HCT116 (cell line): Measurements from ENCODE around the gene ALAS1. TPM values are rescaled to one million over a fixed set of nuclear protein-coding genes. Genes with fewer than 3 reads are reported as not detected.

Experiments used
- ATAC-seq: fragments of 200-7000 bp; cut with Tn5 transposase; 2 replicates; pipeline ENCODE4 v1.9.1; 2020; ENCODE audit warnings: mild to moderate bottlenecking, moderate library complexity
- BruUV-seq: library from RNA; stranded (reverse); fragments of 400-500 nt; replicated peaks from 2 replicates; lab custom pipeline; 2021; lab: Mats Ljungman, UMichigan
- CTCF ChIA-PET: fragments of 300-600 bp; sonication (Branson Sonifier 250); formaldehyde crosslinking; loops from one replicate; lab custom pipeline; 2021; ENCODE audit warnings: antibody characterized with exemption; lab: Charles Lee
- POLR2A ChIA-PET: fragments of 300-600, 350-600 bp; sonication (Branson Sonifier 250); formaldehyde crosslinking; loops from one replicate; lab custom pipeline; 2021; ENCODE audit warnings: antibody characterized with exemption; lab: Charles Lee
- RAD21 ChIA-PET, 2 experiments: fragments of 300-600 bp; sonication (Branson Sonifier 250); formaldehyde crosslinking; loops; one replicate each; lab custom pipeline; 2023; ENCODE audit warnings: low total read pairs in 2 of 2; ENCODE audit not compliant: uncharacterized antibody in 2 of 2, unreplicated experiment in 2 of 2, low non-redundant PET in 1 of 2; lab: Charles Lee
- DNase-seq: peaks from one replicate; pipeline ENCODE4 v3.0.0-alpha.2; 2010; ENCODE audit warnings: low read depth, low spot score
- H2AFZ ChIP-seq: fragments of 200-600 bp; shearing (Covaris generic), sonication (generic); 2 replicates; pipeline ENCODE4 v1.6.1; 2017; ENCODE audit warnings: low read depth, mixed run types, mixed read lengths, antibody characterized with exemption, low read length; ENCODE audit not compliant: poor library complexity, severe bottlenecking
- H3K27ac ChIP-seq: 2 replicates; pipeline ENCODE4 v1.5.1; 2012; ENCODE audit warnings: low read depth, low read length
- H3K27me3 ChIP-seq: fragments of 200-600 bp; sonication (generic); 2 replicates; pipeline ENCODE4 v1.6.1; 2016; ENCODE audit warnings: mixed run types, low read length, mixed read lengths; ENCODE audit not compliant: insufficient read depth
- H3K36me3 ChIP-seq, 2 experiments: fragments of 200-500 bp in 1 of 2; fragments of 200-600 bp in 1 of 2; sonication (Bioruptor generic) in 1 of 2; sonication (generic) in 1 of 2; 2 replicates each; pipeline versions ENCODE4 v1.5.1 to v1.6.1; 2014 to 2016; ENCODE audit warnings: low read length in 2 of 2, inconsistent platforms in 1 of 2, mixed read lengths in 1 of 2, mixed run types in 1 of 2; ENCODE audit not compliant: insufficient read depth in 2 of 2, control insufficient read depth in 1 of 2
- H3K4me1 ChIP-seq, 2 experiments: fragments of 200-600 bp in 1 of 2; sonication (generic) in 1 of 2; 2 replicates each; pipeline versions ENCODE4 v1.5.1 to v1.6.1; 2012 to 2017; ENCODE audit warnings: low read length in 2 of 2, inconsistent platforms in 1 of 2, mild to moderate bottlenecking in 1 of 2, mixed read lengths in 1 of 2, mixed run types in 1 of 2, moderate library complexity in 1 of 2; ENCODE audit not compliant: insufficient read depth in 2 of 2, control insufficient read depth in 1 of 2
- H3K4me2 ChIP-seq: fragments of 200-600 bp; sonication (generic); 2 replicates; pipeline ENCODE4 v1.6.1; 2017; ENCODE audit warnings: mixed run types, low read length, mixed read lengths
- H3K4me3 ChIP-seq, 2 experiments: fragments of 200-600 bp in 1 of 2; sonication (generic) in 1 of 2; replicated peaks in 1 of 2; 2 replicates each; pipeline ENCODE4 v1.5.1; 2011 to 2016; ENCODE audit warnings: low read length in 2 of 2, control low read depth in 1 of 2, low read depth in 1 of 2, mild to moderate bottlenecking in 1 of 2, mixed read lengths in 1 of 2, mixed run types in 1 of 2
- H3K79me2 ChIP-seq: fragments of 200-600 bp; sonication (generic); 2 replicates; pipeline ENCODE4 v1.6.1; 2017; ENCODE audit warnings: mild to moderate bottlenecking, mixed run types, low read length, moderate library complexity, mixed read lengths; ENCODE audit not compliant: insufficient read depth
- H3K9ac ChIP-seq: fragments of 200-600 bp; sonication (generic); 2 replicates; pipeline ENCODE4 v1.6.1; 2016; ENCODE audit warnings: low read length, mixed read lengths
- H3K9me2 ChIP-seq: fragments of 200-600 bp; sonication (generic), shearing (Covaris generic); 2 replicates; pipeline ENCODE4 v1.6.1; 2017; ENCODE audit warnings: mixed run types, mild to moderate bottlenecking, moderate library complexity; ENCODE audit not compliant: insufficient read depth
- H3K9me3 ChIP-seq, 2 experiments: fragments of 200-500 bp in 1 of 2; fragments of 200-600 bp in 1 of 2; sonication (Bioruptor generic) in 1 of 2; sonication (generic) in 1 of 2; 2 replicates each; pipeline ENCODE4 v1.6.1; 2014 to 2017; ENCODE audit warnings: low read length in 2 of 2, mixed read lengths in 2 of 2, inconsistent platforms in 1 of 2, low read depth in 1 of 2, mild to moderate bottlenecking in 1 of 2, mixed run types in 1 of 2, moderate library complexity in 1 of 2; ENCODE audit not compliant: control insufficient read depth in 1 of 2, insufficient read depth in 1 of 2
- H4K20me1 ChIP-seq: fragments of 200-600 bp; sonication (generic), shearing (Covaris generic); 2 replicates; pipeline ENCODE4 v1.6.1; 2017; ENCODE audit warnings: mixed run types, mild to moderate bottlenecking, moderate library complexity; ENCODE audit not compliant: insufficient read depth
- EZH2 ChIP-seq: fragments of 200-600 bp; sonication (generic); IDR thresholded peaks from 2 replicates; pipeline ENCODE4 v1.6.1; 2017; ENCODE audit warnings: antibody characterized with exemption, mixed run types
- FOSL1 ChIP-seq: IDR thresholded peaks from 2 replicates; pipeline ENCODE4 v1.6.1; 2012; ENCODE audit warnings: low read depth
- JUND ChIP-seq: IDR thresholded peaks from 2 replicates; pipeline ENCODE4 v1.6.1; 2012
- RAD21 ChIP-seq: IDR thresholded peaks from 2 replicates; pipeline ENCODE4 v1.6.1; 2012; ENCODE audit warnings: low read depth, mild to moderate bottlenecking
- SIN3A ChIP-seq: IDR thresholded peaks from 2 replicates; pipeline ENCODE4 v1.6.1; 2012; ENCODE audit warnings: low read depth
- SP1 ChIP-seq: IDR thresholded peaks from 2 replicates; pipeline ENCODE4 v1.6.1; 2012; ENCODE audit warnings: low read depth
- TCF7L2 ChIP-seq: IDR thresholded peaks from 2 replicates; pipeline ENCODE4 v1.7.0; 2011; ENCODE audit warnings: borderline replicate concordance, inconsistent platforms; ENCODE audit not compliant: insufficient read depth, insufficient read length; ENCODE audit errors: extremely low read depth
- YY1 ChIP-seq: IDR thresholded peaks from 2 replicates; pipeline ENCODE4 v1.6.1; 2011; ENCODE audit warnings: low read length, low read depth, moderate library complexity, mild to moderate bottlenecking; ENCODE audit not compliant: insufficient replicate concordance; ENCODE audit errors: extremely low read depth
- intact Hi-C: fragments of 100-400 bp; cut with micrococcal nuclease; formaldehyde crosslinking; loops from 2 replicates; pipeline ENCODE4 v1.10.0; 2022
- total RNA-seq: library from RNA; stranded (reverse); gene quantifications from one replicate; pipeline ENCODE4 v1.2.1, GENCODE V29; 2021; ENCODE audit not compliant: unreplicated experiment
- TF ChIP-seq, protein P1 (sequence below): IDR thresholded peaks from 2 replicates; pipeline ENCODE4 v1.6.1; 2011; ENCODE audit warnings: mild to moderate bottlenecking, low read length, moderate library complexity; ENCODE audit not compliant: insufficient replicate concordance; ENCODE audit errors: extremely low read depth
- TF ChIP-seq, protein P2 (sequence below), 3 experiments: fragments of 200-600 bp in 1 of 3; sonication (generic) in 1 of 3; IDR thresholded peaks in 2 of 3; conservative IDR thresholded peaks in 1 of 3; 2 replicates each; pipeline ENCODE4 v1.5.1; 2012 to 2017; ENCODE audit warnings: low read depth in 2 of 3, low read length in 2 of 3, antibody characterized with exemption in 1 of 3, borderline replicate concordance in 1 of 3, control low read depth in 1 of 3, mild to moderate bottlenecking in 1 of 3, mixed read lengths in 1 of 3, mixed run types in 1 of 3, moderate library complexity in 1 of 3; ENCODE audit not compliant: insufficient read depth in 1 of 3

ALAS1 gene
- total RNA-seq, 1 experiment from 2014 or later = 74.0 TPM

GRCh38 chr3:52195291-52195597 is 2.7 kb upstream of the ALAS1 start:
- Histone ChIP-seq H3K4me3 (no peak overlapping the region), H3K4me1 (peaks cover 9 to 33% of the 10 kb centered on the region in 2 experiments)
- TF ChIP-seq SIN3A (no peak), RAD21 (no peak)
- TF ChIP-seq, all 23 proteins: peak for 0
- no peaks in the 10 kb centered on the region for H3K9me3 ChIP-seq
- no peak overlapping the region for H3K27ac ChIP-seq
- peaks cover 21% of the 10 kb centered on the region for H3K79me2 ChIP-seq
- BruUV-seq = no TSS peak
- no peak overlapping the region for H3K4me2 ChIP-seq
- no peaks in the 10 kb centered on the region for H3K9me2 ChIP-seq
- H3K27me3 ChIP-seq = no peaks in the 10 kb centered on the region
- intact Hi-C loops = no loop called here
- CTCF ChIA-PET = no interaction called here
- H3K9ac ChIP-seq = no peak overlapping the region
- DNase-seq = no peak
- peaks cover 4 to 7% of the 10 kb centered on the region in 2 experiments; a peak in 3 of 4 replicates for H3K36me3 ChIP-seq
- POLR2A ChIA-PET = interaction anchor here (0.6 kb wide), 1 partner anchor 82 kb away, joined by 3 read pairs; no protein-coding TSS in a partner anchor
- no peak overlapping the region for H2AFZ ChIP-seq
- no peak for ATAC-seq
- no peaks in the 10 kb centered on the region for H4K20me1 ChIP-seq
- RAD21 ChIA-PET = no interaction called here

DNA sequence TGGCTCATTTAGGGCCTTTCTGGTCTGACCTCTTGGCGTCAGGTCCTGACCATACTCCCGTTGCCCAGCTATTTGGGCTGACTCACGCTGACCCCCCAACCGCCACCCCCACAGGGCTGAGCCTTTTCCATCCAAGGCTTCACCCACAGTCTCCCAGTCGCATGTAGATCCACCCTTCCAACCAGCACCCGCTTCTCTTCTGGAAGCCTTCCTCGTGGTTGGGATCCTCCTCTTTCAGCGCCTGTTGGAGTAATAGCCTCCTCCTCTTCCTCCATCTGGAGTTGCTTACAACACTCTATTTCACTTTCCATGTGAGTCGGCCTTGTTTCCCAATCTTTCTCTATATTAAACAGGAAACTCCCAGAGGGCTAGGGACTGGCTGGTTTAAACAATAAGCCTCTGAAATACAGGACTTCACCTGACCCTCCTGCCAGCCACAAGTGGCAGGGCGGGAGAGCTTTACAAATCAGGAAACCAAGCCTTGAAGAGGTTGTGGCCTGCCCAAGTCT is 2.1 kb upstream of the ALAS1 start:
- ATAC-seq (no peak), DNase-seq (no peak)
- BruUV-seq = no TSS peak
- Histone ChIP-seq H2AFZ (no peak overlapping the region), H3K36me3 (peaks cover 4 to 11% of the 10 kb centered on the region in 2 experiments; a peak in 3 of 4 replicates), H4K20me1 (no peaks in the 10 kb centered on the region), H3K4me2 (no peak overlapping the region), H3K9ac (no peak overlapping the region), H3K27ac (no peak overlapping the region), H3K4me1 (peaks cover 9 to 33% of the 10 kb centered on the region in 2 experiments), H3K9me3 (no peaks in the 10 kb centered on the region), H3K27me3 (no peaks in the 10 kb centered on the region), H3K9me2 (no peaks in the 10 kb centered on the region), H3K4me3 (no peak overlapping the region), H3K79me2 (peaks cover 25% of the 10 kb centered on the region)
- intact Hi-C loops = no loop called here
- CTCF ChIA-PET = interaction anchor here (1.9 kb wide), 1 partner anchor 25 kb away, joined by 7 read pairs; no protein-coding TSS in a partner anchor
- POLR2A ChIA-PET = no interaction called here
- RAD21 ChIA-PET = no interaction called here
- TF ChIP-seq, protein P1, sequence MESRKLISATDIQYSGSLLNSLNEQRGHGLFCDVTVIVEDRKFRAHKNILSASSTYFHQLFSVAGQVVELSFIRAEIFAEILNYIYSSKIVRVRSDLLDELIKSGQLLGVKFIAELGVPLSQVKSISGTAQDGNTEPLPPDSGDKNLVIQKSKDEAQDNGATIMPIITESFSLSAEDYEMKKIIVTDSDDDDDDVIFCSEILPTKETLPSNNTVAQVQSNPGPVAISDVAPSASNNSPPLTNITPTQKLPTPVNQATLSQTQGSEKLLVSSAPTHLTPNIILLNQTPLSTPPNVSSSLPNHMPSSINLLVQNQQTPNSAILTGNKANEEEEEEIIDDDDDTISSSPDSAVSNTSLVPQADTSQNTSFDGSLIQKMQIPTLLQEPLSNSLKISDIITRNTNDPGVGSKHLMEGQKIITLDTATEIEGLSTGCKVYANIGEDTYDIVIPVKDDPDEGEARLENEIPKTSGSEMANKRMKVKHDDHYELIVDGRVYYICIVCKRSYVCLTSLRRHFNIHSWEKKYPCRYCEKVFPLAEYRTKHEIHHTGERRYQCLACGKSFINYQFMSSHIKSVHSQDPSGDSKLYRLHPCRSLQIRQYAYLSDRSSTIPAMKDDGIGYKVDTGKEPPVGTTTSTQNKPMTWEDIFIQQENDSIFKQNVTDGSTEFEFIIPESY = no peak
- TF ChIP-seq JUND = no peak
- no peak for TF ChIP-seq EZH2
- no peak for TF ChIP-seq FOSL1
- TF ChIP-seq YY1 = no peak
- TF ChIP-seq, protein P2, sequence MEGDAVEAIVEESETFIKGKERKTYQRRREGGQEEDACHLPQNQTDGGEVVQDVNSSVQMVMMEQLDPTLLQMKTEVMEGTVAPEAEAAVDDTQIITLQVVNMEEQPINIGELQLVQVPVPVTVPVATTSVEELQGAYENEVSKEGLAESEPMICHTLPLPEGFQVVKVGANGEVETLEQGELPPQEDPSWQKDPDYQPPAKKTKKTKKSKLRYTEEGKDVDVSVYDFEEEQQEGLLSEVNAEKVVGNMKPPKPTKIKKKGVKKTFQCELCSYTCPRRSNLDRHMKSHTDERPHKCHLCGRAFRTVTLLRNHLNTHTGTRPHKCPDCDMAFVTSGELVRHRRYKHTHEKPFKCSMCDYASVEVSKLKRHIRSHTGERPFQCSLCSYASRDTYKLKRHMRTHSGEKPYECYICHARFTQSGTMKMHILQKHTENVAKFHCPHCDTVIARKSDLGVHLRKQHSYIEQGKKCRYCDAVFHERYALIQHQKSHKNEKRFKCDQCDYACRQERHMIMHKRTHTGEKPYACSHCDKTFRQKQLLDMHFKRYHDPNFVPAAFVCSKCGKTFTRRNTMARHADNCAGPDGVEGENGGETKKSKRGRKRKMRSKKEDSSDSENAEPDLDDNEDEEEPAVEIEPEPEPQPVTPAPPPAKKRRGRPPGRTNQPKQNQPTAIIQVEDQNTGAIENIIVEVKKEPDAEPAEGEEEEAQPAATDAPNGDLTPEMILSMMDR (IDR thresholded peaks at IDR 0.05 in 2 of 3, conservative IDR thresholded peaks at IDR 0.05 in 1 of 3; ENCODE audit: borderline replicate concordance in 1 of 3, insufficient read depth in 1 of 3, low read depth in 2 of 3, low read length in 2 of 3) = no peak
- no peak for TF ChIP-seq TCF7L2
- TF ChIP-seq SP1 = no peak
